ENCODE results near the gene RPS21. TPM values are rescaled to one million over a fixed set of nuclear protein-coding genes. Genes with fewer than 3 reads are reported as not detected.

The RPS21 gene
- total and polyA plus RNA-seq, 2 of the 13 experiments (the other 11 are each of a cell fraction or from before 2014, with no cell fraction given) = 2,647 to 11,063 TPM

GRCh38 chr20:62406635-62407176 is 19.8 kb downstream of the RPS21 start (continued):
- TF ChIP-seq, protein P1, sequence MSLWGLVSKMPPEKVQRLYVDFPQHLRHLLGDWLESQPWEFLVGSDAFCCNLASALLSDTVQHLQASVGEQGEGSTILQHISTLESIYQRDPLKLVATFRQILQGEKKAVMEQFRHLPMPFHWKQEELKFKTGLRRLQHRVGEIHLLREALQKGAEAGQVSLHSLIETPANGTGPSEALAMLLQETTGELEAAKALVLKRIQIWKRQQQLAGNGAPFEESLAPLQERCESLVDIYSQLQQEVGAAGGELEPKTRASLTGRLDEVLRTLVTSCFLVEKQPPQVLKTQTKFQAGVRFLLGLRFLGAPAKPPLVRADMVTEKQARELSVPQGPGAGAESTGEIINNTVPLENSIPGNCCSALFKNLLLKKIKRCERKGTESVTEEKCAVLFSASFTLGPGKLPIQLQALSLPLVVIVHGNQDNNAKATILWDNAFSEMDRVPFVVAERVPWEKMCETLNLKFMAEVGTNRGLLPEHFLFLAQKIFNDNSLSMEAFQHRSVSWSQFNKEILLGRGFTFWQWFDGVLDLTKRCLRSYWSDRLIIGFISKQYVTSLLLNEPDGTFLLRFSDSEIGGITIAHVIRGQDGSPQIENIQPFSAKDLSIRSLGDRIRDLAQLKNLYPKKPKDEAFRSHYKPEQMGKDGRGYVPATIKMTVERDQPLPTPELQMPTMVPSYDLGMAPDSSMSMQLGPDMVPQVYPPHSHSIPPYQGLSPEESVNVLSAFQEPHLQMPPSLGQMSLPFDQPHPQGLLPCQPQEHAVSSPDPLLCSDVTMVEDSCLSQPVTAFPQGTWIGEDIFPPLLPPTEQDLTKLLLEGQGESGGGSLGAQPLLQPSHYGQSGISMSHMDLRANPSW (CRISPR knock-in tag; IDR thresholded peaks at IDR 0.05; ENCODE audit: borderline replicate concordance) = no peak
- TF ChIP-seq TEAD3 (CRISPR knock-in tag; optimal IDR thresholded peaks at IDR 0.05; ENCODE audit: borderline replicate concordance) (peak; percentile 35), CREB1 (IDR thresholded peaks at IDR 0.05) (no peak), CREB1 (CRISPR knock-in tag; IDR thresholded peaks at IDR 0.05) (no peak), ZNF124 (CRISPR knock-in tag; IDR thresholded peaks at IDR 0.05) (no peak), TRAFD1 (CRISPR knock-in tag; IDR thresholded peaks at IDR 0.05; ENCODE audit: borderline replicate concordance) (no peak), KLF9 (CRISPR knock-in tag; IDR thresholded peaks at IDR 0.05; ENCODE audit: low read depth) (no peak), KDM5B (CRISPR knock-in tag; IDR thresholded peaks at IDR 0.05; ENCODE audit: borderline replicate concordance) (no peak), ATM (IDR thresholded peaks at IDR 0.05; ENCODE audit: borderline replicate concordance) (no peak), MIXL1 (CRISPR knock-in tag; IDR thresholded peaks at IDR 0.05) (no peak), HNRNPH1 (optimal IDR thresholded peaks at IDR 0.05; ENCODE audit: low read depth, low read length) (peak; percentile 33), ZNF569 (CRISPR knock-in tag; IDR thresholded peaks at IDR 0.05; ENCODE audit: borderline replicate concordance) (no peak), ZBTB7B (CRISPR knock-in tag; IDR thresholded peaks at IDR 0.05) (peak; percentile 45; the same call in 1 of the 2 replicates), ZNF557 (CRISPR knock-in tag; IDR thresholded peaks at IDR 0.05) (no peak), ZNF567 (CRISPR knock-in tag; IDR thresholded peaks at IDR 0.05; ENCODE audit: borderline replicate concordance) (peak; percentile 37; the same call in 1 of the 2 replicates)
- TF ChIP-seq, protein P2, sequence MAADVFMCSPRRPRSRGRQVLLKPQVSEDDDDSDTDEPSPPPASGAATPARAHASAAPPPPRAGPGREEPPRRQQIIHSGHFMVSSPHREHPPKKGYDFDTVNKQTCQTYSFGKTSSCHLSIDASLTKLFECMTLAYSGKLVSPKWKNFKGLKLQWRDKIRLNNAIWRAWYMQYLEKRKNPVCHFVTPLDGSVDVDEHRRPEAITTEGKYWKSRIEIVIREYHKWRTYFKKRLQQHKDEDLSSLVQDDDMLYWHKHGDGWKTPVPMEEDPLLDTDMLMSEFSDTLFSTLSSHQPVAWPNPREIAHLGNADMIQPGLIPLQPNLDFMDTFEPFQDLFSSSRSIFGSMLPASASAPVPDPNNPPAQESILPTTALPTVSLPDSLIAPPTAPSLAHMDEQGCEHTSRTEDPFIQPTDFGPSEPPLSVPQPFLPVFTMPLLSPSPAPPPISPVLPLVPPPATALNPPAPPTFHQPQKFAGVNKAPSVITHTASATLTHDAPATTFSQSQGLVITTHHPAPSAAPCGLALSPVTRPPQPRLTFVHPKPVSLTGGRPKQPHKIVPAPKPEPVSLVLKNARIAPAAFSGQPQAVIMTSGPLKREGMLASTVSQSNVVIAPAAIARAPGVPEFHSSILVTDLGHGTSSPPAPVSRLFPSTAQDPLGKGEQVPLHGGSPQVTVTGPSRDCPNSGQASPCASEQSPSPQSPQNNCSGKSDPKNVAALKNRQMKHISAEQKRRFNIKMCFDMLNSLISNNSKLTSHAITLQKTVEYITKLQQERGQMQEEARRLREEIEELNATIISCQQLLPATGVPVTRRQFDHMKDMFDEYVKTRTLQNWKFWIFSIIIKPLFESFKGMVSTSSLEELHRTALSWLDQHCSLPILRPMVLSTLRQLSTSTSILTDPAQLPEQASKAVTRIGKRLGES (CRISPR knock-in tag; IDR thresholded peaks at IDR 0.05; ENCODE audit: borderline replicate concordance) = no peak
- TF ChIP-seq, protein P3, sequence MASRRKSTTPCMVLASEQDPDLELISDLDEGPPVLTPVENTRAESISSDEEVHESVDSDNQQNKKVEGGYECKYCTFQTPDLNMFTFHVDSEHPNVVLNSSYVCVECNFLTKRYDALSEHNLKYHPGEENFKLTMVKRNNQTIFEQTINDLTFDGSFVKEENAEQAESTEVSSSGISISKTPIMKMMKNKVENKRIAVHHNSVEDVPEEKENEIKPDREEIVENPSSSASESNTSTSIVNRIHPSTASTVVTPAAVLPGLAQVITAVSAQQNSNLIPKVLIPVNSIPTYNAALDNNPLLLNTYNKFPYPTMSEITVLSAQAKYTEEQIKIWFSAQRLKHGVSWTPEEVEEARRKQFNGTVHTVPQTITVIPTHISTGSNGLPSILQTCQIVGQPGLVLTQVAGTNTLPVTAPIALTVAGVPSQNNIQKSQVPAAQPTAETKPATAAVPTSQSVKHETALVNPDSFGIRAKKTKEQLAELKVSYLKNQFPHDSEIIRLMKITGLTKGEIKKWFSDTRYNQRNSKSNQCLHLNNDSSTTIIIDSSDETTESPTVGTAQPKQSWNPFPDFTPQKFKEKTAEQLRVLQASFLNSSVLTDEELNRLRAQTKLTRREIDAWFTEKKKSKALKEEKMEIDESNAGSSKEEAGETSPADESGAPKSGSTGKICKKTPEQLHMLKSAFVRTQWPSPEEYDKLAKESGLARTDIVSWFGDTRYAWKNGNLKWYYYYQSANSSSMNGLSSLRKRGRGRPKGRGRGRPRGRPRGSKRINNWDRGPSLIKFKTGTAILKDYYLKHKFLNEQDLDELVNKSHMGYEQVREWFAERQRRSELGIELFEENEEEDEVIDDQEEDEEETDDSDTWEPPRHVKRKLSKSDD (CRISPR knock-in tag; IDR thresholded peaks at IDR 0.05; ENCODE audit: low read depth) = no peak

Data from HepG2 (cell line).